Measurements from ENCODE around the gene HECTD2.
"Not testable (repeated sequence)": the region's sequence is repeated elsewhere in the genome, so short reads cannot be mapped to it uniquely, and the experiment has no call there.

The HECTD2 gene, protein sequence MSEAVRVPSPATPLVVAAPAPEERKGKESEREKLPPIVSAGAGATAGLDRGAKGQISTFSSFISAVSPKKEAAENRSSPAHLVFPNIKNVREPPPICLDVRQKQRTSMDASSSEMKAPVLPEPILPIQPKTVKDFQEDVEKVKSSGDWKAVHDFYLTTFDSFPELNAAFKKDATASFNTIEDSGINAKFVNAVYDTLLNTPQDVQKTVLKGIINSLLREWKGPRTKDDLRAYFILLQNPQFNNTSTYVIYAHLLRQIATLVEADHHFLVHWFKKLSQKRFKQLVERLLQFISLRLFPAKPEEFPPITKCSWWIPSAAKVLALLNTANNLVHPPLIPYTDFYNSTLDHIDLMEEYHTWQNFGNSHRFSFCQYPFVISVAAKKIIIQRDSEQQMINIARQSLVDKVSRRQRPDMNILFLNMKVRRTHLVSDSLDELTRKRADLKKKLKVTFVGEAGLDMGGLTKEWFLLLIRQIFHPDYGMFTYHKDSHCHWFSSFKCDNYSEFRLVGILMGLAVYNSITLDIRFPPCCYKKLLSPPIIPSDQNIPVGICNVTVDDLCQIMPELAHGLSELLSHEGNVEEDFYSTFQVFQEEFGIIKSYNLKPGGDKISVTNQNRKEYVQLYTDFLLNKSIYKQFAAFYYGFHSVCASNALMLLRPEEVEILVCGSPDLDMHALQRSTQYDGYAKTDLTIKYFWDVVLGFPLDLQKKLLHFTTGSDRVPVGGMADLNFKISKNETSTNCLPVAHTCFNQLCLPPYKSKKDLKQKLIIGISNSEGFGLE

DNA sequence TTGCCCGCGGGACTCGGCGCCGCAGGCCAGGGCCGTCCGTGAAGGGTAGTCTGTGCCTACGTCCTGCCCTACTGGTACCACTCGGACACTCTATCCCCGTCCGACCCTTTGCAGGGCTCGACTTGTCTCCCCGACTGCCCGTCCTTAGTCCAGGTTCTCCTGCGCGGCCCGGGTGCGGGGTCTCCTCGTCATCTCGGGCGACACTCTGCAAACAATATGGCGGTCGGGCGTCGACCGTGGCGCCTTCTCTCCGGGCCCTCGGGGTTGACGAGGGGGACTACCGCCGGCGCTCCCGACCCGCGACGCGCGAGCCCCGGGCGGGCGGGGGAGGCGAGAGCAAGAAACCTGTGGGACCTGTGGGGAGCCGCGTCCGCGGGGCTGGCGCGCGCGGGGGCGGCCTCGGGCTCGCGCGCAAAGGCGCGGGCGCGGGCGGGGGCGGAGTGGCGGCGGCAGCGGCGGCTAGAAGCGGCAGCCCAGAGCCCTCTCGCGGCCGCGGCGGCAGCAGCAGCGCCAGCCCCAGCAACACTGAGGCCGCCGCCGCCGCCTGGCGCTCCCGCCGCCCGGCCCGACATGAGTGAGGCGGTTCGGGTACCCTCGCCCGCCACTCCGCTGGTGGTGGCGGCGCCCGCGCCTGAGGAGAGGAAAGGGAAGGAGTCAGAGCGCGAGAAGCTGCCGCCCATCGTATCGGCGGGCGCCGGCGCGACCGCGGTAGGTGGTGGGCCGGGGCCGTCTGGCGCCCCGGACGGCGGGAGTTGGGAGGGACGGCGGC is at the start of gene HECTD2:
Gene HECTD2, plus strand, starts transcription at position 476 of the 769 bp plus-strand sequence. Its CDS starts 95 bp downstream, at position 571.
- peak; percentile 81 for DNase-seq (ENCODE audit: low read depth)

DNA sequence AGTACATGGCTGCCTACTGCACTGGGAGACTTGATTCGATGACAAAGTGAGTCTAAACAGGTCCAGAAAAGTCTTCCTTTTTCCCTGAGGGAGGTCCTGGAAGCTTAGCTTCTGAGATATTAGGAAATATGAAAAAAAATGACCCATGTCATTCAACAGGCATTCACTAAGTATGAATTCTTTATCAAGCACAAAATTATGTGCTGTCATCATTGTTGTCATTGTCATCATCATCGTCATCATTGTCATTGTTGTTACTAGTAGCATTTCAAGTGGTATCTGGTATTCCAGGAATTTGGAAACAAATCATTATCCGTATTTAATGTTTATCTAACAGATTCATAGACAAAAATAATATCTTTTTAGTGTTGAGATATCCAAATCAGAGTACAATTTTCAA is 49.7 kb upstream of the HECTD2 start:
- DNase-seq (ENCODE audit: low read depth): no peak

DNA sequence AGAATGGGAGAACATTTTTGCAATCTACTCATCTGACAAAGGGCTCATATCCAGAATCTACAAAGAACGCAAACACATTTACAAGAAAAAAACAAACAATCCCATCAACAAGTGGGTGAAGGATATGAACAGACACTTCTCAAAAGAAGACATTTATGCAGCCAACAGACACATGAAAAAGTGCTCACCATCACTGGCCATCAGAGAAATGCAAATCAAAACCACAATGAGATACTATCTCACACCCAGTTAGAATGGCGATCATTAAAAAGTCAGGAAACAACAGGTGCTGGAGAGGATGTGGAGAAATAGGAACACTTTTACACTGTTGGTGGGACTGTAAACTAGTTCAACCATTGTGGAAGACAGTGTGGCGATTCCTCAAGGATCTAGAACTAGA is 44.6 kb upstream of the HECTD2 start:
- not testable (repeated sequence) for DNase-seq (ENCODE audit: low read depth)

DNA sequence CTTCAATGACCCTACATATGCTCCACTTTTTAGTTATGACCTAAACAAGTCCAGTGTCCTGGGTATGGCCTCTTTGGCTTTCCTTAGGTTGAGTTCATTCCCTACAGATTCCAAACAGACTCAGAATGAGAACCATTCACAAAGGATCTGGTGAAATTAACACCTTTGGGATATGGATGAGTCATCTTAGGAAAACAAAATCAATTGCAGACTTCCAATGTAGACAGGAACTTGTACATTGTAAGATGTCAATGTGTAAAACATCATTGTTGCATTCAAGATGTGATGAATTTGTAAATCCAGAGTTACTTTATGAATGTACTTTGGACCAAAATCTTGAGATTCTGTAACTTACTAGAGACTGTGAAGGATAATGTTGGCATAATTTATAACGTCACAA is 43.4 kb upstream of the HECTD2 start:
- no peak for DNase-seq (ENCODE audit: low read depth)

DNA sequence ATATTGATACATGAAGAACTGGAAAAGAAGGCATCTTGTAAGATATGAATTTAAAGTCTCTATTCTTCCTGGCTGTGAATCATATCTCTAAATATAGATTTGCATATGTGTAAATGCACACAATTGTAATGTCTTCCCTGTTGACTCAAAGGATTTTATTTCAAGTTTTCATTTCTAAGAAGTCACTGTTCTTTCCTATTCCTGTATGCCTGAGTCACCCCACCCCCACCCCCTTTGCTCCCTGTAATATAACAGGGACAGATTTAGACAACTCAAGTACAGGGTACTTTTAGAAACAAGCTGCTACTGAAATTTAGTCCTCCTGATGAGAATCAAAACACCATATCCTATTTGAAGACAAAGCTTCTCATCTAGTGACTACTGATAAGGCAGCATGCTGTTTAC is 43.0 kb upstream of the HECTD2 start:
- no peak for DNase-seq (ENCODE audit: low read depth)

DNA sequence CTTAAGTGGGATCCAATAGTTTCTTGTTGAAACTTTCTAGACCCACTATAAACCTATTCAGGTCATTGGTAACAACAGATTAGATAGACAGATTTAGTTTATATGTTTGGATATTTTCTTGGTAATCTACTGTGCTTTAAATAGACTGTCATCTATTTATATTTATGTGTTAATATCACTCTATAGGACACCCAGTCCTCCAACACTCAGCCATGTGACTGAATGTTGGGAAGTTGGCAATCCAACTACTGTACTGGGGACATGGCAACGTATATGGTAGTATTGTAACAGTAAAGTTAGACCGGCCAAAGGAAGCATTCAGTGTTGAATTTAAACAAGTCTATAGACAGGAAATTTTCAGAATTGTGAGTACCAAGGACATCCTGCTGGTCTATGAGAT is 42.6 kb upstream of the HECTD2 start:
- no peak for DNase-seq (ENCODE audit: low read depth)

DNA sequence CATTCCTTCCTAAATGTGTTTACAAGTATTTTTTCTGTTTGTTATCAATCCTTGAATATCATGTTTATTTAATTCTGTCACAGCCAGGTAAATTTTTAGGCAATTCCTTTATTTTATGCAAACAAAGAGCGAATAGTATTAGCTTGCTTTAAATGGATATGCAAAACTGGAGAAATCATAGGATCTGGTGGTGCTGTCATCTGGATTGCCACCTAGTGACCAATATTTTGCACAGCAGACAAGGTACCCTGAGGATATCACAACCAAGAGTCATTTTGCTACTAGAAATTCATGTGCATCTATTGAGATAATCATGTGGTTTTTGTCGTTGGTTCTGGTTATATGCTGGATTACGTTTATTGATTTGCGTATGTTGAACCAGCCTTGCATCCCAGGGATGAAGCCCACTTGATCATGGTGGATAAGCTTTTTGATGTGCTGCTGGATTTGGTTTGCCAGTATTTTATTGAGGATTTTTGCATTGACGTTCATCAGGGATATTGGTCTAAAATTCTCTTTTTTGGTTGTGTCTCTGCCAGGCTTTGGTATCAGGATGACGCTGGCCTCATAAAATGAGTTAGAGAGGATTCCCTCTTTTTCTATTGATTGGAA is 40.1 kb upstream of the HECTD2 start:
- DNase-seq (ENCODE audit: low read depth): peak; percentile 60

DNA sequence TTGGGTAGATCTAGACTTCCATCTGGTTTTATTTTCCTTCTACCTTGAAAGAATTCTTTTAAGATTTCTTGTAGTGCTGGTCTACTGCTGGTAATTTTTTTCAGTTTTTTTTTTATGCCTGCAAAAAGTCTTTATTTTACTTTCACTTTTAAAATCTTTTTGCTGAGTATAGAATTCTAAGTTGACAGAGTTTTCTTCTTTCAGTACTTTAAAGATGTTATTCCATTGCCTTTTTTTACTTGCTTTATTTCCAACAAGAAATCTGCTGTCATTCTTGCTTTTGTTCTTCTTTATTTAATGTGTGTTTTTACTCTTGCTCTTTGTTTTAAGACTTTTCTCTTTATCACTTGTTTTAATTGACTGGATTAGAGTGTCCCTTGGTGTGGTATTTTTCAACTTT is 36.1 kb upstream of the HECTD2 start:
- no peak for DNase-seq (ENCODE audit: low read depth)

DNA sequence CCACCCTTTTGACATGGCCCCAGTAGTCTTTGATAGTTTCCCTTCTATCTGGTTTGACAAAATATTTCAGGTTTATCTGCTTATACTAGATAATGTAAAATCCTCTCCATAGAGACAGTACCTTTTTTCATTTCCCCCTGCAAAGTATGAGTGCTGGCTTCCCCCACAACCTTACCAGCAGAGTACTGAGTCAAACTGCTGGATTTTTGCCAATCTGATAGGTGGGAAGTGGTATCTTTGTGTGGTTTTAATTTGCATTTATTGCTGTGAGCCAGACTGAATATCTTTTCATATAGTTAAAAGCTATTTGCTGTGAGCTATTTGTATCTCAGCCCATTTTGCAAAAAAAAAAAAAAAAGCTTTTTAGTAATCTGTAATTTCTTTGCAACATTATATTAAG is 32.1 kb upstream of the HECTD2 start:
- DNase-seq (ENCODE audit: low read depth): peak; percentile 24

DNA sequence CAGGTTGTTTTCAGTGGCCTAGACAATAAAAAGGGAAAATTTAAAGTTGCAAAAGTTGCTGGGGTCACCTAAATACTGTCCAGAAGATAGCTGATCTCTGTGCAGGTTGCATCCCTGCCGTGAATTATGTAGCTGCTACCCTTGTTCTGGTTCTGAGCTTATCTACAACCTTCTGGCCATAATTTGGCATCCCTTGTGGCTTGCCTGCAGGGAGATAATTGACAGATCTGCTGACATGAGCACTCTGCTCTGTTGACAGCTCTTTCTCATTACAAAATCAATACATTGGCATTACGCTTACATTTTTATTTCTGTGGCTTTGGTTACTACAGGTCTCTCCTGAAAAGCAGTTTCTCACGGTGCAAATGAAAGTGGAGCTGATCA is 29.3 kb upstream of the HECTD2 start:
- DNase-seq (ENCODE audit: low read depth): no peak

DNA sequence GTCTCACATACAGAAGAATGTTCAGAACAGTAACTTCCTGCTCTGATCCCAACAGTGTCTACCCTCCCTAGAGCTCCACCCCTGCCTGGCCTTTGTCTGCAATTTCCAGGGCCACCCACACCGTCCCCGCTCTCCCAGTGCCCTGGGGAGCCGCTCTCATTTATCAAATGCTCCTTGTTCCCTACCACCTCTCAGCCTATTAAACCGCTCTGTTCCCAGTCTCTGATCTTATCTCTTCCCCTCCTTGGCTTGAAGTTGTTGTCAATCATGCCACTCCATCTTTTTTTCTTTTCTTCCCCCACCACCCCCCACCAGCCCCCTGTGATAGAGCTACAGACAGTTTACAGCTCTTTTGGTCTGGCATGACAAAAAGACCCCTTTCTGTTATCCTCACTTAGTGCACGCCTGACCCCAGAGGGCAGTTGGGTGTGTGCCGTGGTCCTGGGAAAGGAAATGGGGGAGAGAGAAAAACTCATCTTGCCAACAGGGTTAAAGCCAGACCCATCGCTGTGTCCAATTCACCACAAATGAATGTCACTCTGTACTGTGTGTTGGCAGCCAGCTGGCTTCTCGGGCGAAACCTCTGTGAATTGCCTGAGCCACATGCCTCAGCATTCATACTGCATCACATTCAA is 28.8 kb upstream of the HECTD2 start:
- DNase-seq (ENCODE audit: low read depth): peak; percentile 17

DNA sequence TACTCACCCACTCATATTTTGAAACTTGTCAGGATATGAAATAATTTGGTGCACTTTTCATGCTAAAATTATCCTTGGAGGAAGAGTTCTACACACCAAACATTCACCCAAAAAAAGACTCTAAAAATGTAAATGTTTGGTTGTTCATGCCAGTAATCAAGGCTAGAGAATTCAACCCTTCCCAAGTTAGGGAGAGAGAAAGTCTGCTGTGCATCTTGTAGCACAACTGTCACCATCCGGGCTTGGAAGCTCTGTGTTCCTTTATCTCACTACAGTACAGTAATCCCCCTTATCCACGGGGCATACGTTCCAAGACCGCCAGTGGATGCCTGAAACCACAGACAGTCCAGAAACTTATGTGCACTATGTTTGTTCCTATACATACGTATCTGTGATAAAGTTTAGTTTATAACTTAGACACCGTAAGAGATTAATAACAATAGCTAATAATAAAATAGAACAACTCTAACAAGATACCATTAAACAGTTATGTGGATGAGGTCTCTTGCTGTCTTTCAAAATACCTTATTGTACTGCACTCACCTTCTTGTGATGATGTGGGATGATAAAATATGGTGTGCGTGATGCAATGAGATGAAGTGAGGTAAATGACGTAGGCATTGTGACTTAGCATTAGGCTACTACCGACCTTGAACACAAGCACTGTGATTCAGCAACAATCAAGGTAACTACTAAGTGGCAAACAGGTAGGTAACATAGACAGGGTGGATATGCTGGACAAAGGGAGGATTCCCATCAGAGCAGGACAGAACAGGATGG is 24.6 kb upstream of the HECTD2 start:
- DNase-seq (ENCODE audit: low read depth): no peak

DNA sequence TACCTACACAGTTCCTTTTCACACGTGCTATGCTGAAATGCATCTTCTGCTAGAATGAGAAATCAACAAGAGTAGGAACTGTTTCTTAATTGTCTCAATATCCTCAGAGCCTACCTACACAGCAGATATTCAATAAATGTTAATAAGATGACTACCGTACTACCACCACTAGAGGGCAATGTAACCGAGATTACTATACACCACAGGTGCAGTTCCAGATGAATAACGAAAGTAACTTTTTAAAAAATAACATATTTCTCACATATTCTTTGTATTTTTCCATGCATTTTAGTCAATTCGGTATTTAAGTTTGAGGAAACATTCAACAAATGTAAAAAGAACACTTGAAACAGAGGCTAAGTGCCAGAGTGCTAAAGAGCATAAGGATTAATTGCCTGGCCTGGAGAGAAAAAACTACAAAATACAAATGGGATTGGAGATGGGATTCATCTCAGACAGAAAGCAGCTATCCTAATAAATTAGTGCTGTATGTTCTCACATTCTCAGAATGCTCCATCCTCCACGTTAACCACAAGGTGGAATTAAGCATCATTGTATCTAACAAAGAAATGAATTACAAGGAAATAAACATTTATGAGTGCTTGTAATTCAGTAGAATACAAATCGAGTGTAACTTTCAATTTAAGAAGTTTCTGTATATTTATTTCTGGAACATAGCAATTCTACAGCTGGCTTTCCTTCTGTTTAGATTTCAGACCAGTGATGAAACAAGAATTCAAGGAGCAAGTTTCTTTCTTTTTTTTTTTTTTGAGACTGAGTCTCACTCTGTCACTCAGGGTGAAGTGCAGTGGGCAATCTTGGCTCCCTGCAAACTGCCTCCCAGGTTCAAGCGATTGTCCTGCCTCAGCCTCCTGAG is 20.3 kb upstream of the HECTD2 start:
- DNase-seq (ENCODE audit: low read depth): peak; percentile 68

DNA sequence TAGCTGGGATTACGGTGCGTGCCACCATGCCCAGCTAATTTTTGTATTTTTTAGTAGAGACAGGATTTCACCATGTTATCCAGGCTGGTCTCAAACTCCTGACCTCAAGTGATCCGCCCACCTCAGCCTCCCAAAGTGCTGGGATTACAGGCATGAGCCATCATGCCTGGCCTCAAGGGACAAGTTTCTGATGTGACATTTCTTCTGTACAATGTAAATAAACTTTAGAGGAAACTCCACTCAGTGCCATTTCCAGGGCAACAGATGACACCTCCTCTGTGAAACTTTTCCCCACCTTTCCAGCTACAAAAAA is 19.7 kb upstream of the HECTD2 start:
- DNase-seq (ENCODE audit: low read depth): not testable (repeated sequence)

DNA sequence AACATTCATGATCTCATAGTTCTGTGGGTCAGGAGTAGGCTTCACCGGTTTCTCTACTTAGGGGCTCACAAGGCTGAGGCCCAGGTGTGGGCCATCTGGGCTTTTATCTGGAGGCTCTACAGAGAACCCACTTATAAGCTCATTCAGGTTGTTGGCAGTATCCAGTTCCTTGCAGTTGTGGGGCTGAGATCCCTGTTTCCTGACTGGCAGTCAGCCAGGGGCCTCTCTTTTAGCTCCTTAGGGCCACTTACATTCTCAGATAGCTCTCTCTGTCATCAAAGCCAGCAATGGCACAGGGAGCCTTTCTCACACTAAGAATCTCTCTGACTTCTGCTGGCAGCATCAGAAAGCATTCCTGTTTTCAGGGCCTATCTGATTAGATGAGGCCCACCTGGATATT is 18.2 kb upstream of the HECTD2 start:
- no peak for DNase-seq (ENCODE audit: low read depth)

DNA sequence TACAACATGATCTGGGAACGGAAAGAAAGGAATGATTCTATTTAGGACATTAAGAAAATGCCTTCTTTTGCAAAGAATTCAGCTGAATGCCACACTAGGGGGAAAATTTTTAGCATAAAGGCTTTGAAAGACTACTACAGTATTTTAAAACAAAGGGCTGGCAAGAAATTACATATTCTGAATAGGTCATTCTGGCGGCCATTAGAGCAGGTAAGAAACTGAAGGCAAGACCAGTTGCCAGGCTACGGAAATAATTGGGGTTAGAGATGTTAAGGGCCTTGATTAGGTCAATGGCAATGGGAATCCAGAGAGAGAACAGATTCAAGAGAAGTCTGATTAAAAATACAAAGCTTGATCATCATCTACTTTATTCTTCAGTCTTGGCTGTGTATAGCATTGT is 3.8 kb upstream of the HECTD2 start:
- no peak for DNase-seq (ENCODE audit: low read depth)

DNA sequence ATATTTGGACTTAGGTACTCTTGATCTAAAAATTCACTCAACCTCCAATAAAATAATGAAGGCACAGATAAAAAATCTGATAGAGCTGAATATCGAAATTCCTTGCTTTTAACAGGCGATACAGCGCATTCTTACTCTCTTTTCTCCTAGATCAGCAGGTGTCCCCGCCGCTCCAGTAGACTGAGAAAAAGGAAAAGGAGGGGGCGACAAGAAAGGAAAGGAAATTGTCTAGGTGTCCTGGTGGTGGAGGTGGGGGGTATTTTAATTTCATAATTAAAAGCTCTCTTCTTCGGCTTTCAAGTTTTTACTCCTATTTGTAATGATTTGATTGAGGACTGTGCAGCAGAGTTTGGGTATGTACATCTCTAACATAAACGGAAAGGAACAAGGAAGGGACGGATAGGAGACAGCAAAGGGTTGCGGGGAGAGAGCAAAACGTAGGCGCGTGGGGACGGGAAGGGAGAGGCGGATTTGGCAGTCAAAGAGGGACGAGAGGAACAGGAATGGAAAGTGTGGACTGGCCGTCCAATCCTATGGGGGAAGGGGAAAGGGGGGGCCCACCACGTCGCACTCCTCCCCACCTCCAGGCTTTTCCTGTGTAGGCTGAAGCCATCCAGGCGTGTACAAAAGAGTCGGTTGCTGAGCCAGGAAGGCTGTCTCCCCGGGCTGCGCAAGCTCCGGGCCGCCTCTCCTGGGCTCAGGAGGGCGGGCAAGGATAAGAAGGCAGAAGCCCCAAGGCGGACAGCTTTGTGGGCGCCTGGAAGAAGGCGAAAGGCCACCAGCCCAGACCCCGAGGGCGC is 875 bp upstream of the HECTD2 start:
- peak; percentile 89 for DNase-seq (ENCODE audit: low read depth)

DNA sequence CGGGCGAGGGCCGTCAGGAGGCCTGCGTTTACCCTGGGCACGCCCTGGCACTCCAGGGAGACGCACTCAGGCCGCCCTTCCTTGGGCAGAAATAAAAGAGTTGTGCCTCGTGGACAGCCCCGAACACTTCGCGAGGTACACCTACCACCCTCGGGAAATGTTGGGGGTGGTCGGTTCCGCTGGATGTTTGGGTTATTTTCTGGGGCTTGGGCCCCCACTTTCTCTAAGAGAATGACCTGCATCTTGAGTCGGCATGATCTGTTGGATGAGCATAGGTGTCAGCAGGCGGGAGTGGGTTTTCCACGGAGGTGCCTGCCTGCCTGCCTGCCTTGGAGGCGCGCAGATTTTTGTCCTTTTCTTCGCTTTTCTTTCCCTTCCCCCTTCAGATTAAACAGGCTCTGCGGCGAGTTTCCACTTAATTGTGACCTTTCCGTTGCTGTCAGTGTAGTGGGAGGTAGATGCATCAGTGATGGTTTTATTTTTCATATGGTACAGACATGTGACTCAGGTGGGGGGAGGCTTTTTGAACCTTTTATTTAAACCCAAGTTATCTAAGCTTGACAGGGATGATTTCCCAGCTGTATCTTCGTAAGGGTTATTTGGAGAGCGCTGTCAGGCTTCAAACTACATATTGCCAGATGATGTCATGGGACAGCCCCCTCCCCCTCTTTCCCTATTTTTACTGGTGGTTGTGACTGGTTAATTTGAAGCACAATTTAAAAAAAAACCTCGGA is 661 bp downstream of the HECTD2 start:
- DNase-seq (ENCODE audit: low read depth): peak; percentile 37

DNA sequence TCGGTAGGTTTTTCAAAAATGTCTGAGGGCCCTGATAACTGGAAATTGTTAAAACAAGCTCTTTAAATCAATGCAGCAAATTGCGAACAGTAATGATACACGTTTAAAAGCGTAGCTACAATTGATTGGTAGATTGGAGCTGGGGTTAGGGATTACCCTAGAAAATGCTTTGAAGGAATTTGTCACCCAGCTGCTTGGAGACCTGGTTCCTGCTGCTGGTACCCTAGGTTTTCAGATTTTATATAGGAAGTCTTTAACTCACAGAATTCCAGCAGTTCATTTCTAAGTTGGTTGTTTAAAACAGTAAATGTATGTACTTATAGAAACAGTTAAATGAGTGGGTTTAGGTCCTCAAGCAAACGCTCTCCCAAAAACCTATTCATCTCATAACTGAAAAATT is 1.5 kb downstream of the HECTD2 start:
- DNase-seq (ENCODE audit: low read depth): no peak
